NCI-H524 treated with DMSO at 0.1 percent for 48 hours (cell line): ENCODE measurements around the gene PFN1.

Experiments
- DNase-seq: peaks from one replicate; lab custom pipeline; 2025; lab: John Stamatoyannopoulos, UW

Gene PFN1

GRCh38 chr17:4967539-4968485, 19.5 kb upstream of the PFN1 start, which contains the start of gene SPAG7:
TSS of gene SPAG7 (minus strand) at chr17:4967817. CDS start at chr17:4967804, 13 bp downstream.
- DNase-seq: peak; percentile 67

GRCh38 chr17:4966844-4967538, 18.7 kb upstream of the PFN1 start:
- DNase-seq: peak; percentile 96

GRCh38 chr17:4965311-4965986, 17.1 kb upstream of the PFN1 start:
- no peak for DNase-seq

- DNase-seq: no peak
Measured at GRCh38 chr17:4960279-4960922, 12.1 kb upstream of the PFN1 start.

GRCh38 chr17:4959261-4959965, 11.1 kb upstream of the PFN1 start:
- no peak for DNase-seq

- DNase-seq: no peak
Measured at GRCh38 chr17:4958102-4958501, 9.8 kb upstream of the PFN1 start.

GRCh38 chr17:4956493-4957061, 8.2 kb upstream of the PFN1 start:
- DNase-seq: no peak

- DNase-seq: no peak
Measured at GRCh38 chr17:4955091-4955490, 6.8 kb upstream of the PFN1 start.

GRCh38 chr17:4953451-4953961, 5.2 kb upstream of the PFN1 start:
- DNase-seq: no peak

GRCh38 chr17:4951486-4951885, 3.2 kb upstream of the PFN1 start:
- DNase-seq: no peak

GRCh38 chr17:4950746-4951204, 2.4 kb upstream of the PFN1 start, which contains the start of gene ENO3:
TSS of gene ENO3 (plus strand) at chr17:4951119. CDS start at chr17:4951830, 711 bp downstream.
- DNase-seq: no peak

GRCh38 chr17:4950075-4950745, 1.9 kb upstream of the PFN1 start:
- no peak for DNase-seq

- DNase-seq: no peak
Measured at GRCh38 chr17:4949321-4950074, 1.2 kb upstream of the PFN1 start.

- no peak for DNase-seq
Measured at GRCh38 chr17:4948931-4949320, 596 bp upstream of the PFN1 start.

GRCh38 chr17:4947411-4948165, 742 bp downstream of the PFN1 start:
- no peak for DNase-seq

- no peak for DNase-seq
Measured at GRCh38 chr17:4947010-4947410, 1.3 kb downstream of the PFN1 start.

GRCh38 chr17:4946312-4946976, 1.9 kb downstream of the PFN1 start:
- DNase-seq: no peak

- no peak for DNase-seq
Measured at GRCh38 chr17:4945944-4946280, 2.4 kb downstream of the PFN1 start.
